Stimulated activated CD8-positive, alpha-beta memory T cell treated with anti-CD3 and anti-CD28 coated beads, Interleukin-7, amount 100 ng/mL, for 48 hours (primary cell): ENCODE data around the gene ZDHHC17.
"Not testable (repeated sequence)": the region's sequence is repeated elsewhere in the genome, so short reads cannot be mapped to it uniquely, and the experiment has no call there.

ENCODE experiments used
- DNase-seq, 2 donors: peaks; one replicate each; pipeline ENCODE4 v3.0.0-alpha.2; 2020; ENCODE audit warnings: low read depth in 1 of 2; ENCODE audit errors: extremely low read depth in 1 of 2

Gene ZDHHC17

DNA sequence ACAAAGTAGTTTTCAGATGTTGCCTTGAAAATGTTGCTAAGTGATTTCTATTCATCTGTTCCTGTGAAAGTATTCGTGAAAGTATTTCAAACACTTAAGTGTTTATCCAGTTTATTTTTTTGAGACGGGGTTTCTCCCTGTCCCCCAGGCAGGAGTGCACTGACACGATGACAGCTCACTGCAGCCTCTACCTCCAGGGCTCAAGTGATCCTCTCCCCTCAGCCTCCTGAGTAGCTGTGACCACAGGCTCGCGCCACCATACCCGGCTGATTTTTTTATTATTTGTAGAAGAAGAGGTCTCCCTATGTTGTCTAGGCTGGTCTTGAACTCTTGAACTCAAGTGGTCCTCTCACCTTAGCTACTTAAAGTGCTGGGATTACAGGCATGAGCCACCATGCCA is 1.7 kb downstream of the ZDHHC17 start:
- DNase-seq, result no peak

DNA sequence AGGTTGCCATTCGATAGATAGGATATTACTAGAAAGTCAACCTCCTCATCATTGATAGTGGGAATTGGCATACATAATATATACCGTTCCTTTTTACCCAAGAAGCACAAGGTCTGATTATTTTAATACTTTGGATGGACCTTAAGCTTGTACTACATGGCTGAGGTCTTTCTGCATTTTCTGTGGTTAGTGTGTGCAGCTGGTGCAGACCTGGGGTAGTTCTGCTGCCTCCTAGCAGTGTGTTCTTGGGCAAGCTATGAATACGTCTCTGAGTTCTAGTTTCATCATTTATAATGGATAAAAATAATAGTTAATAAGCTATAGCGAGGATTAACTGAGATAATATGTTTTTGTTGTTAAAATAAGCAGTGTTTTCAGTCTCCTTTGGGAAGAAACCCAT is 2.2 kb downstream of the ZDHHC17 start:
- DNase-seq, result no peak

DNA sequence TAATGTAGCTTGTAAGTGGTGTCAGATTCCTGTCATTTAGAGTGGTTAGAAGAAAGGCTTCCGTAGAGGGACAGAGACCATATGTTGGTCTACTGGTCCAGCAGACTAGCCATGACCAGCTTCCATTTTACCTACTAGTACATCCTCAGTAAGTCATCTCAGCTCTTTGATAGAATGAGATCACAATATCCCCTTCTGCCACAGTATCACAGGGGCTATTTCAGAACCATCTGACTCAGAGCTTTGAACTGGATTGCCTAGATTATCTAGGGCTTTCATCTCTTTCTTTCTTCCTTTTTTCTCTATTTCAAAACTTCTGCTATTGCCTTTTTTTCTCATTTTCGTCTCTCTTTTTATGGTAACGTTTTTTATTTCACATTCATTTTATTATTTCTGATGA is 4.7 kb downstream of the ZDHHC17 start:
- DNase-seq, result no peak

DNA sequence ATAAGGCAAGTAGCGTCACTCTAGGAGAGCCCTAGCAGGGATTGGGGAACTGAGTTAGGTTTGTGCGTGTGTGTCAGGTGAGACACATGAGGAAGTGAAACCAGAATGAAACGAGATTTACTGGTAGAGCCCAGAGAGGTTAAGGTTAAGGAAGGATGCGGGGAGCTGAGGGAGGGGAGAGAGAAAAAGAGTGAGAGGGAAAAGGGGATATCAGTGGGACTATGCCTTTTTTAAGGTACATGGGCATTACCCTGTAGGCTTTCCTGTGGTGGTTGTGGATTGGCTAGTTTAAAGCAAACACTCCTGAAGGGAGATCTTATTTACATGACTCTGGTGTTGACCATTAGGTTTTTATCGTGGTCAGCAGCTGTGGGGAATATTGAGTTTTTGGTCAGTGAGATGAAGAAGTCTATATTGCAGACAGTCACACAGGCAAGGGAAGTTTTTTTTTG is 13.9 kb downstream of the ZDHHC17 start:
- DNase-seq, result no peak

DNA sequence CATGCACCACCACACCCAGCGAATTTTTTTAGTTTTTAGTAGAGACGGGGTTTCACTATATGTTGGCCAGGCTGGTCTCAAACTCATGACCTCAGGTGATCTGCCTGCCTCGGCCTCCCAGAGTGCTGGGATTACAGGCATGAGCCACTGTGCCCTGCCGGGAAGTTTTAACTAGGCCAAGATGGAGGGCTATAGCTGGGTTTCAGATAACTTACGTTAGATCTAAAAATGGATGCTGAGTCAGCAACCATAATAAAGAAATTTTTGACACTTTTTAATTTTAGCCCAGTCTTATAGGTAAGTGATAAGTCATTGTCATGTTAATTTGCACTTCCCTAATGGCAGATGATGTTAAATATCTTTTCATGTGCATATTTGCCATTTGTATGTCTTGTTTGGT is 14.4 kb downstream of the ZDHHC17 start:
- no peak for DNase-seq

DNA sequence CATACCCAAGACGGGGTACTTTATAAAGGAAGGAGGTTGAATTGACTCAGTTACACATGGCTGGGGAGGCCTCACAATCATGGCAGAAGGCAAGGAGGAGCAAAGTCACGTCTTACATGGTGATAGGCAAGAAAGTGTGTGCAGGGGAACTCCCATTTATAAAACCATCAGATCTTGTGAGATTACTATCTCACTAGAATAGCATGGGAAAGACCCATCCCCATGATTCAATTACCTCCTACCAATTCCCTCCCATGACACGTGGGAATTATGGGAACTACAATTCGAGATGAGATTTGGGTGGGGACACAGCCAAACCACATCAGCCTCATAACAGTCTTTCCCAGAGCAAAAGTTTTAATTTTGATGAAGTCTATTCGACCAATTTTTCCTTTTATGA is 15.4 kb downstream of the ZDHHC17 start:
- not testable (repeated sequence) for DNase-seq

DNA sequence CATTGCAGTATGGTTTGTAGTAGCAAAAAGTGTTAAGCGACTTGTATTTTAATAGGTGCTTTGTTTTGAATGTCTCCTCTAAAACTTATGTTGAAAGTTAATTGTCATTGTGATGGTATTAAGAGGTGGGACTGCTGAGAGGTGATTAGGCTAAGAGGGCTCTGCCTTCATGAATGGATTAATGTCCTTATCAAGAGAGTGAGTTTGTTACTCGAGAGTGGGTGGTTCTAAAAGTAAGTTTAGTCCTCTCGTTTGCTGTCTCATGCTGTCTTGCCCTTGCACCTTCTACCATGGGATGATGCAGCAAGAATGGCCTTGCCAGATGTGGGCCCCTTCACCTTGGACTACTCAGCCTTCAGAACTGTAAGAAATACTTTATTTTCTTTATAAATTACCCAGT is 17.4 kb downstream of the ZDHHC17 start:
- no peak for DNase-seq

DNA sequence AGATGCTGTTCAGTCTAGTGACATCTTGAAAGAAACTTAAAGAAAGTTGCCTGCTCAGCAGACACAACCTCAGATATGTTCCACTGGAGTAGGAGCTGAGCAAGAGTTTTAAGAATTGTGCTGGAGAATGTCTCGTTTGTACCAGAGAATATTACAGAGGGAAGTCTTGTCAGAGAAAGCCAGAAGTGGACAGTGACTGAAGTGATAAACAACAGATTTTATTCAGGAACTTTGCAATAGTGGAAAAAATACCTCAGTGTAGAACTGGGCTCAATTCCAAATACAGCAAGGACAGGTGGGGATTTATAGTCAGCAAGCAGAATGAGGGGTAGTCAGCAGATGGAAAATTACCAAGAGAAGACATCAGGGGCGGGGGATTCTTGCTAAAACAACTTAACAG is 18.6 kb downstream of the ZDHHC17 start:
- DNase-seq, result no peak

DNA sequence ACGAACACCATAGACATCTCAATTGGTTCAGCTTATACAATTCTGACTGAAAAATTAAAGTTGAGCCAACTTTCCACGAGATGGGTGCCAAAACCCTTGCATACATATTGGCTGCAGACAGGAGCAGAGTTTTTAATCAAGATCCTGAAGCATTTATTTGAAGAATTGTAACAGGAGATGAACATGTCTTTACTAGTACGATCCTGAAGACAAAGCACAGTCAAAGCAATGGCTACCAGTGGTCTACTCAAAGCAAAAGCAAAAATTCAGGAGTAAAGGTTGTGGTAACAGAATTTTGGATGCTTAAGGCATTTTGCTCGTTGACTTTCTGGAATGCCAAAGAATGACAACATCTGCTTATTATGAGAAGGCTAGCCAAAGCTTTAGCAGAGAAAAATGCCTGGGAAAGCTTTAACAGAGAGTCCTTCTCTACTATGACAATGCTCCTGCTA is 20.7 kb downstream of the ZDHHC17 start:
- DNase-seq, result no peak

DNA sequence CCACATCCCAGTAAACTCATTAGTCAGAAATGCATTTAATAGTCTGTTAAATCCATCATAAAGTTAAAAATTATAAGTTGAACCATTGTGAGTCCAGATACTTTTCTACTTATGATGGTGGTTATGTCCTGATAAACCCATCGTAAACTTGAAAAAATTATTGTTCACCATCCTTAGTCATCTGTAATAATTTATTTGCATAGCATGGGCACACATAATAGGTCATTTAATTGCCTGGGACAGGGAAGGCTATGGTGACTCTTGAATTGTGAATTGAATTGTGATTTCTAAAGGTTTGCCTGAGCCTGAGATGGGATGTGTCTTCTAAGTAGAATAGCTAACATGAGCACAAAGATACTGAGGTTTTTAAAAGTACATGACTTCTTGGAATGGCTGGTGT is 21.5 kb downstream of the ZDHHC17 start:
- DNase-seq, result no peak

DNA sequence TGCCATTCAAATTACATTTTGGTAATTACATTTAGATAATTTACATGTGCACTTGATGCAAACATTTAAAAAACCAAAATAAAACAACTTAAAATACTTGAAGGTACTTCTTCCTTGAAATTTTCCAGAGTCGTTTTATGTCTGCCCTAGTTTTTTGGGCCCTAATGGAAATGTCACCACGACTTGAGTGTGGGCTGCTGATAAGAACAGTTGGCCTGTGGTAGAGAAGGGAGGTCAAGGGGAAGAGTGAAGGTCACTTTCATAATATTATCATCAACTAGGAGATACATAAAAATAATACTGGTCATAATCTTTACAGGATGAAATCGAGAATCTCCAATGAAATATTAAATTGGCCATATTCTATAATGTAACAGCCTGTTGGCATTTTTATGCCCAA is 23.1 kb downstream of the ZDHHC17 start:
- no peak for DNase-seq

DNA sequence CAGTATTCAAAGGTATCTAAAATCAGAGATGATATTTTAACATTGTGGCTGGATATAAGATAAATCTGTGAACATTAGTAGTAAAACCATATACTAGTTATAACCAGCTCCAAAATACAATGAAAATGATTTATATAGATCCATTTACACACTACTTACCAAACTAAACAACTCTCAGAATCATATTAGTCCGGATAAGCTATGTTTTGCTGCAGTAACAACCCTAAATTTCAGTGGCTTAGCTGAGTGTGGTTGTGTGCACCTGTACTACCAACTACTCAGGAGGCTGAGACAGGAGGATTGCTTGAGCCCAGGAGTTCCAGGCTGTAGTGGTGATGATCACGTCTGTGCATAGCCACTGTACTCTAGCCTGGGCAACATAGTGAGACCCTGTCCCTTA is 23.8 kb downstream of the ZDHHC17 start:
- no peak for DNase-seq

DNA sequence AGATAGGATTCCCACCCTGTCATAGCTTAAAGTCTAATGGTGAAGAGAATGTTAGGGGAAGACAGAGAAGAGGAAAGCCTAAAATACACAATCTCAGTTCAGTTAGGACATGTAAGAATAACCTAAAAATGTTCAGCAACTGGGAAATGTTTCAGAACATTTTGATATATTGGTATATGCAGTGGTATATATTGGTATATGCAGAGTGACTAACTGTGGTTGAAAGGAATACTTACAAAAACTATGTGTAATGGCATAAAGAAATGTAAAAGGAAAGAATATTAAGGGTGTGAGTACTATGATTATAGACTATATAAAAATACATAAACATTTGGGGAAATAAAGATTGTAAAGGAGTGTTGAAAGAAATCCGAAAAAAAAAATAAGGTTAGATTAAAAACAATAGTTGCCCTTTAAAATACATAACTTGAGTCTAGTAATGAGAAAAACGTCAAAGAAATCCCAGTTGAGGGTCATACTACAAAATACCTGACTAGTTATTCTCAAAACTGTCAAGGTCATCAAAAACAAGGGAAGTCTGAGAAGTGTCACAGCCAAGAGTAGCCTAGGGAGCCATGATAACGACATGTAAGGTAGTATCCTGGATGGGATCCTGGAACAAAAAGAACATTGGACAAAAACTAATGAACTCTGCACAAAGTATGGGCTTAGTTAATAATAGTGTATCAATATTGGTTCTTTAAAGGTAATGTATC is 25.6 kb downstream of the ZDHHC17 start:
- no peak for DNase-seq

DNA sequence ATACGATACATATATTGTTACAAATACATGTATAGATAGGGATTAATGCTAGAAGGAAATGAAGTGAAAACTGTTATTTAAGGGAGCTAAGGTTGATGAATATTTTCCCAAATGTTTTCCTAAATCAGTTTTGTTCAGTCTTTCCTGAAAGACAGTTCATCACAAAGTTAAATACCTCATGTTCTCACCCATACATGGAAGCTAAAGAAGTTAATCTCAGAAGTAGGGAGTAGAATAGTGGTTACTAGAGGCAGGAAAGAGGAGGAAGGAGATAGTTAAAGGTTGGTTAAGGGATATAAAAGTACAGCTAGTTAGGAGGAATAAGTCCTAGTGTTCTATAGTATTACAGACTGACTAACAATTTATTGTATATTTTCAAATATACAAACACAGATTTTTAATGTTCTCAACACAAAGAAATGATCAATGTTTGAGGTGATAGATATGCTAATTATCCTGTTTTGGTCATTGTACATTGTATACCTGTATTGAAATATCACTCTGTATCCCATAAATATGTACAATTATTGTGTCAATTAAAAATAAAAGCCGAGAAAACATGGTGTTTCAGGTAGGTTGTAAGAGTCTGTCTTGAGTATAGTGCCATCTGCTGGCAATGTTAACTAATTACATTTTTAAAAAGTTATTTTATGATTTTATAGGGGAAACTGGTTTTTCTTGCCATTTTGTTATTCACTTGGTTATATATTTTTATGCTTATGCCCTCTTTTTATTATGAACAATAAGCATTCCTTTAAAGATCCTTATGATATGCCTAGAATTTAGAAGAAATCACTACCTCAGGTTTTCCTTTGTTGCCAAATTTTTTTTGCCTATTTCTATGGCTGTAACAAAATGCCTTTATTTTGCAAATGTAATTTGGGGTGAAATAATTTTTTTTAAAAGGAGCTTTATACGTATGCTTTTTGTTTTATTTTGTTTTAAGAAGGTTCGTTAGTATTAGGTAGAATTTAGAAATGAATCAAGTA is 26.9 kb downstream of the ZDHHC17 start:
- DNase-seq, result no peak

DNA sequence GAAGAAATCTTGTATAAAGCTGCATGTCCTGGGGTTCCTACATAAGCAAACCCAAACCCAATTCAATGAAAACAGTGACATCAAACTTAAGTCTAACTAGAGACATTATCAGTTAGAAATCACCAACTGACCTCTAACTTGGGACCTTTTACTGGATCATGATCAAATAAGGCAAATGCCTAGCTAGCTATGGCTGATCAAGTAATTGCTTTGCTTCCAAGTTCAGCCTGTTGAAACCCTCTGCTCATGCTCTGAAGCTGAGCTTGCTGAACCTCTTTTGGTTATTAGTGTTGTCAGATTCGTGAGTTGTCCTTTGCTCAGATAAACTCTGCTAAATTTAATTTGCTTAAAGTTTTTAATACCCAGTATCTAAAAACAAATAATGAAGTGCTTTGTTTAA is 28.9 kb downstream of the ZDHHC17 start:
- DNase-seq, result no peak

DNA sequence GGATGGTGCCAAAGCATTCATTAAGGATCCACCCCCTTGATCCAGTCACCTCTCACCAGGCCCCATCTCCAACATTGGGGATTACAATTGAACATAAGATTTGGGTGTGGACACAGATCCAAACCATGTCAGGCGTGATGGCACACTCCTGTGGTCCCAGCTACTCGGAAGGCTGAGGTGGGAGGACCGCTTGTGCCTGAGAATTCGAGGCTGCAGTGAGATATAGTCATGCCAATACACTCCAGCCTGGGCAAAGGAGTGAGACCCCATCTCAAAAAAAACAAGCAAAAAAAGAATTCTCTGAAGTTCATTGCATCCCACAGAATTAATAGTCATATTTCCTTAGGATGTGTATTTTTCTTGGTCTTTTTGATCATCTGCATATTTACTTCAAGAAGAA is 34.9 kb downstream of the ZDHHC17 start:
- no peak for DNase-seq

DNA sequence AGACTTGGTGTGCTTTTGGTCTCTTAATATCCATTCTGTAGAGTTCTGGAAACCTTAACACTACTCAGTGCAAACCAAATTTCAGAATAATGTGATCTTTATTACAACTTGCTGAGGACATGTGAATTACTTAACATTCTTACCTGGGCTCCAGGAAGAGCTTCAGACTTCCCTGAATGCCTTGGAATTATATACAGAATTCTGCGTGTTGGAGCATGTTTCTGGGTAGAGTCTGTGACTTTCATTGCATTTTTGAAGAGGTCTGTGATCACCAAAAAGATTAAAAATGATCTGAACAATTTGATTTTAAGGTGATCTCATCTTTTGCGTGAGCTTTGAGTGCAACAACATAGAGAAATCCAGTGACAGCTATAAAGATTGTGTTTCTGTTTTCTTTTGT is 35.4 kb downstream of the ZDHHC17 start:
- no peak for DNase-seq

DNA sequence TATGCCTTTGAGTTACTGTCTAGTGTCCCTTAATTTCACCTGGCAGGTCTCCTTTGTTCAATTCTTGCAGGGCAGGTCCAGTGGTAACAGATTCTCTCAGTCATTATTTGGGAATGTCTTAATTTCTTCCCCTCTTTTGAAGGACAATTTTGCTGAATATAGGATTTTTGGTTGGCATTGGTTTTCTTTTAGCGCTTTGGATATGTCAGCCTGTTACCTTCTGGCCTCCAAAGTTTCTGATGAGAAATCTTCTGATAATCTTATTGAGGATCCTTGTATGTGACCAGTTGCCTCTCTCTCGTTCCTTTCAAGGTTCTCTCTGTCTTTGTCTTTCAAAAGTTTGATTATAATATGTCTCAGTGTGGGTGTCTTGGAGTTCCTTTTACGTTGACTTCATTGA is 38.1 kb downstream of the ZDHHC17 start:
- DNase-seq, result no peak

DNA sequence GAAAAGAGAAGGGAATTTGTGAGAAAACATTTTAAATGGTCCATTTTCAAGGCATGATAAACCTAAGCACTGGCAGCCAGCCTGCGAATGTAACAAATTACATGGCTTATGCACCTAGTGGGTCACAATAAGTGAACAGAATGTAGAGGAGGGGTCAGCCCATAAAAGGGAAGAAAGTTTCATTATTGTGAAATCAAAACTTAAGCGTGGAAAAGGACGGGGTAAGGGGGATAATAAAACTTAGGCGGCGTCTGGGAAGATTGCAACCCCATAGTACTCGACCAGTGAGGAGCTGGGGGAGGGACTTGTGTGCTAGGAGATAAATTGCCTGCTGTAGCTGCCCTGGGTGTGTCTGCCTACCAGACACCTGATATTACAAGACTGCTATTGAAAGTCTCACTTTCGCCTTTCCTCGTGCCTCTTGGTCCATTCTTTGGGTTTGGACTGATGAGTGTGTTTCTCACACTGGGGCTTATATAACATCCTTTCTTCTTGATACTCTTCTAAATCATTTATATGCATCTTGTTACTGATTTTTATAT is 40.6 kb downstream of the ZDHHC17 start:
- no peak for DNase-seq

DNA sequence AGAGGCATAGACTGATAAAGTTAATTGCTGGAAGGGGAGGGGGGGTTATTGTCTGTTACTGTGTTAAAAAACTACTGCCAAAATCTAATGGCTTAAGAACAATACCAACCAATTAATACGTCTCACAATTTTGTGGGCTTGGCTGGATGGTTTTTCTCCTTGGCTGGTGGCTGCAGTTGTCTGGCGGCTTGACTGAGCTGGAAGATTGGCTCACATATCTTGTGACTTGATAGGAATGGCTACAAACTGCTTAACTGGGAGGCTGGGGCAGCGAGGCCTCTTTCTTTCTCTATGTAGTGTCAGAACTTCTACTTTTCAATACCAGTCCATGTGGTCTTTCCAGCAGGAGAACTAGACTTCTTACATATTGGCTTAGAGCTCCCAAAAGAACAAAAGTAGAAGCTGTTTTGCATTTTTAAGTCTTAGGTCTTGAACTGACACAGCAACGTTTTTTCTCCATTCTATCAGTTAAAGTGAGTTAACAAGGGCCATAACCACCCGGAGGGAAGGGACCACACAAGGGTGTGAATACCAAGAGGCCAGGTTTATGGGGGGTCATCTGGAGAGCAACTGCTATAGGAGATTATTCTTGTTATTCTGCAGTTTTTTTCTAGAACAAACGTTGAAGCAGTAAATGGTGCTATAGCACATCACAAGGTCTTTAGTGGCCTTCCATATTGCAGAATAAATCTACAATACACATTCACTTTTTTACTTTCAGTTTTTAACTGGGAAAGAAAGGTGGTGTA is 46.9 kb downstream of the ZDHHC17 start:
- no peak for DNase-seq

DNA sequence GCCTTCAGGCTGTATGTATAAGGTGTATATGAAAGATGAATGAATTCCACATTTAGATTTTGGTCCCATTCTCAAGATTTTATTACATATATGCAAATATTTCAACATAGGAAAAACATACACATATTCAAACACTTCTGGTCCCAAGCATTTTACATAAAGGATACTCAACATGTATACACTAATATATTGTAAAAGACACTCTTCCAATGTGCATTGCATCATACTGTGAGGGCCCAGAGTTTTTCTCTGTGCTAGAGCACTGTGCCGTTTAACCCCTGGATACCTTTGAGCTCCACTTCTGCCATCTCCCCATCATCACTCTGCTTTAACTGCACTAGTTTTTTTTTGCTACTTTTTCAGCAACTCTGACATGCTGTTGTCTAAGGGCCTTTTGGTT is 48.1 kb downstream of the ZDHHC17 start:
- no peak for DNase-seq
